Measurements from ENCODE around the gene BLNK. TPM values are rescaled to one million over a fixed set of nuclear protein-coding genes. Genes with fewer than 3 reads are reported as not detected.
A peak's percentile ranks its signal among the peaks of the same experiment; 100 is the strongest.
"Not testable (repeated sequence)": the region's sequence is repeated elsewhere in the genome, so short reads cannot be mapped to it uniquely, and the experiment has no call there.

Gene BLNK
- total RNA-seq, 1 experiment from 2014 or later, result not detected

GRCh38 chr10:96230527-96230926 lies 40.8 kb downstream of the BLNK start:
- DNase-seq (ENCODE audit: extremely low read depth, low read depth), result no peak

- DNase-seq (ENCODE audit: extremely low read depth, low read depth), result peak; percentile 54
Observed at GRCh38 chr10:96229568-96230030, 41.8 kb downstream of the BLNK start.

- no peak for DNase-seq (ENCODE audit: extremely low read depth, low read depth)
Observed at GRCh38 chr10:96228408-96228994, 42.9 kb downstream of the BLNK start.

DNA sequence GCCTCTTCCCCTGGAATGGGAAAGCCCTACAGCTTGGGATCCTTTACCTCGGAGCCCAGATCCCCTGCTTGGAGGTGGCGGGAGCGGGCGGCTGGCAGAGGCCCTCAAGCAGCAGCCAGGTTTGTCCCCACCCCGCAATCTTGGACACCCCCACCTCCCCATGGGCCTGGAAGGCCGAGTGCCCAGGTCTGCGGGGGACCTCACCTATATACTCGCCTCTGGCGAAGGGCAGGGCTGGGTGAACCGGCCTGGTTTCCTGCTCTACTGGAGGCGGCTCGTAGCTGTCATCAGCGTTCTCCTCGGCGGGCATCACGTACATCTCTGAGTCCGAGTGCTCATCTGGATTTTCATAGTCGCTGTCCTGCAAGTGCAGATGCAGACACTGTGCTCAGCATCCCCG lies 44.2 kb downstream of the BLNK start:
- DNase-seq (ENCODE audit: extremely low read depth, low read depth), result no peak

DNA sequence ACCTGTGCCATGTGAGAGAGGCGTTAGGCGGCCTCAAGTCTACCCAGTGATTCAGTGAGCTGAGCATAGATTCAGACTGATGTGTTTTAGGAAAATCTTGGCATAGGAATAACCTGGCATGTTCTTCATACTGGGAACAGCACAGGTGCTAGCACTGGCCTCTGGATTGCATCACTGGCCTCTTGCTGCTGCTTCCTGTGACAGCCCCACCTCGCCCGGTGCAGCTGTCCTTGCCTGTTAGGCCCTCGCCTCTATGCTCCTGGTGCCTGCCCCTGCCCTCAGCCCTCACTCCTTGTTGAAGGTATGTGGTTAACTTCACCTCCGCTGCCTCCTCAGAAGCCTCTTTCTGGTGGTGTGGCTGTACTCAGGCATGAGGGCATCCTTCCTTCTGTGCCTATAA lies 46.2 kb downstream of the BLNK start:
- DNase-seq (ENCODE audit: extremely low read depth, low read depth), result no peak

GRCh38 chr10:96222908-96223307 lies 48.5 kb downstream of the BLNK start:
- DNase-seq (ENCODE audit: extremely low read depth, low read depth), result no peak

- DNase-seq (ENCODE audit: extremely low read depth, low read depth), result no peak
Observed at GRCh38 chr10:96222441-96222840, 48.9 kb downstream of the BLNK start.

GRCh38 chr10:96218826-96219225 lies 52.5 kb downstream of the BLNK start:
- no peak for DNase-seq (ENCODE audit: extremely low read depth, low read depth)

DNA sequence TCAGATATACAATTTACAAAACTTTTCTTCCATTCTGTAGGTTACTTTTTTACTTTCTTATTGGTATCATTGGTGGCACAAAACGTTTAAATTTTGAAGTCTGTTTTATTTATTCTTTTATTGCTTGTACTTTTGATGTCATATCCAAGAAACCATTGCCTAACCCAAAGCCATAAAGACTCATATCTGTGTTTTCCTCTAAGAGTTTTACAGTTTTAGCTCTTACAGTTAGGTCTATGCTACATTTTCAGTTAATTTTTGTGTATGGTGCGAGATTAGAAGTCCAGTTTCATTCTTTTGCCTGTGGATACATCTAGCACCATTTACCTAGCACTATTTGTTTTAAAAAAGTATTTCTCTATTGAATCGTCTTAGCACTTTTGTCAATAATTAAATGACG lies 53.7 kb downstream of the BLNK start:
- DNase-seq (ENCODE audit: extremely low read depth, low read depth), result no peak

DNA sequence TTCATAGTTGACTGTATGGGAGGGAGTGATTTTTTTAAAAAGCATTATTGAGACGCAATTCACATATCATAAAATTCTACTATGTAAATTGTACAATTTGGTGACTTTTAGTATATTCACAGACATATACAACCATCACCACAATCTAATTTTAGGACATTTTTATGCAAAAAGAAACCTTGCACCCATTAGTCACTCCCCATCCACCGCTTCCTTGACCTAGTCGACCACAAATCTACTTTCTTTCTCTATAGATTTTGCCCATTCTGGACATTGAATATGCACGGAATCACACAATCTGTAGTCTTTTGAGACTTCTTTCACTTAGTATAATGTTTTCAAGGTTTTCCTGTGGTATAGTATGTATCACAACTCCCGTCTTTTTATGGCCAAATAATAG lies 54.6 kb downstream of the BLNK start:
- DNase-seq (ENCODE audit: extremely low read depth, low read depth), result no peak

DNA sequence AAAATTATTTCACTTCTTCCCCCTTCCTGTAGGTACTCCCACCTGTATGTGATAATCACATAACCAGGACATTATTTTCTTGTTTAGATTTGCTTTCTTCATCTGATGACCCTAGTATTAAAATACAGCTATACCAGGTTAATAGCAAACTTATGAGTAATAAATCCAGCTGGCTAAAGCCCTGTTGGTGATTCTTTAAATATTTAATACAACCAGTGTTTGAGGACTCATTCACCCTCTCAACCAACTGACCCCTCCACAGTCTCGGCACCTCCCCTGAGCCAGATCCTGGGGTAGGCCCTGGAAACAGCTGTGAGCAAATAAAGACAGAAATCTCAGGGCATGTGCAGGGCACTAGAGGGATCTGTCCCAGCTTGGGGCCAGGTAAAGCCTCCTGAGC lies 58.5 kb downstream of the BLNK start:
- no peak for DNase-seq (ENCODE audit: extremely low read depth, low read depth)

DNA sequence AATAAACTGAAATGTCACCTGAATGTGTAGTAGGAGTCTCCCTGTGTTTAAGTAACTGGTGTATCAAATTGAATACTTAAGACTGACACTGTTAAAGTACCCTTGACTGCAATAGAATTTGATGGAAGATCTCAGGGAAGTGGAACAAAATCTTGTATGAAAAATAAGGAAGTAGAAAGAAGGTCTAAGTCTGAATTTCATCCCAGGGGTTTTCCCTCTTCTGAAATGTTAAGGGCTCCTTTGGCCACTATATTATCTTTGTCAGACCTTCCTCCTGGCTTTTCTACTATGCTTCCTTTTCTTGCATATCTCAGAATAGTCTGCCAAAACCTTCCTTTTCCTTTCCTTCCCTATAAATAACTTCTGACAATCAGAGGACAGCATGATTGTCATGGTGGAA lies 59.6 kb downstream of the BLNK start:
- DNase-seq (ENCODE audit: extremely low read depth, low read depth), result no peak

GRCh38 chr10:96208946-96209345 lies 62.4 kb downstream of the BLNK start:
- no peak for DNase-seq (ENCODE audit: extremely low read depth, low read depth)

DNA sequence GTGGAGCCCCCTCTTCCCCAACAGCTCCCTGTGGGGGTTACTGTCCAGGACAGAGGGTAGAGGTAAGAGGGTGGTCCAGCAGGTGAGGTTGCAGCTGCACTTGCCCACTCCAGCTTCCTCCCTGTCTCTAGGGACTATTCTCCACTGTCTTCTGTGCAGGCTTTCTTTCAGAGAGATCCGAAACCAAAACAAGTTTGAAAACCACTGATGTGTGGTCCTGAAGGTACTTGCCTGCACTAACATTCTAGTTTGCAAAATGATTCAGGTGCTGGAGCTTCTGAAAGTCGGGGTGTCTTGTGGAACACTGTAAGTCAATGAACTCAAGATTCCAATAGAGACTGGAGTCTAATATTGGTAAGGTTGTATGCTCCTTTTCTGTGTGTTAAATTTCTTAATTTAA lies 63.1 kb downstream of the BLNK start:
- DNase-seq (ENCODE audit: extremely low read depth, low read depth), result no peak

- DNase-seq (ENCODE audit: extremely low read depth, low read depth), result no peak
Observed at GRCh38 chr10:96205580-96205979, 65.8 kb downstream of the BLNK start.

GRCh38 chr10:96201525-96201924 lies 69.8 kb downstream of the BLNK start:
- no peak for DNase-seq (ENCODE audit: extremely low read depth, low read depth)

- not testable (repeated sequence) for DNase-seq (ENCODE audit: extremely low read depth, low read depth)
Observed at GRCh38 chr10:96189505-96189904, 81.9 kb downstream of the BLNK start.

GRCh38 chr10:96188916-96189315 lies 82.5 kb downstream of the BLNK start:
- no peak for DNase-seq (ENCODE audit: extremely low read depth, low read depth)

GRCh38 chr10:96188421-96188820 lies 82.9 kb downstream of the BLNK start:
- DNase-seq (ENCODE audit: extremely low read depth, low read depth), result no peak

GRCh38 chr10:96176985-96177384 lies 94.4 kb downstream of the BLNK start:
- DNase-seq (ENCODE audit: extremely low read depth, low read depth), result no peak

- no peak for DNase-seq (ENCODE audit: extremely low read depth, low read depth)
Observed at GRCh38 chr10:96172666-96173065, 98.7 kb downstream of the BLNK start.

- no peak for DNase-seq (ENCODE audit: extremely low read depth, low read depth)
Observed at GRCh38 chr10:96170230-96170629, 101.1 kb downstream of the BLNK start.

GRCh38 chr10:96168546-96168945 lies 102.8 kb downstream of the BLNK start:
- DNase-seq (ENCODE audit: extremely low read depth, low read depth), result no peak

Measured in NCI-H460 (cell line).